K562 (cell line): Measurements from ENCODE around the gene EXOC2.

Experiments
- CTCF ChIP-seq, 3 experiments: IDR thresholded peaks in 2 of 3; conservative IDR thresholded peaks in 1 of 3; 2 replicates each; pipeline ENCODE4 v1.5.1; 2011 to 2012; ENCODE audit warnings: low read length in 3 of 3, mild to moderate bottlenecking in 3 of 3, control low read depth in 2 of 3, improper control_type of control experiment in 1 of 3, inconsistent platforms in 1 of 3, low read depth in 1 of 3, mixed read lengths in 1 of 3, moderate library complexity in 1 of 3; ENCODE audit not compliant: insufficient read depth in 2 of 3
- HDAC6 ChIP-seq: IDR thresholded peaks from 2 replicates; pipeline ENCODE4 v1.6.1; 2012; ENCODE audit warnings: low read depth, mild to moderate bottlenecking, control low read depth, inconsistent platforms, low read length, moderate library complexity
- JUN ChIP-seq, 2 experiments: sonication (generic) in 1 of 2; formaldehyde crosslinking in 1 of 2; IDR thresholded peaks; 2 replicates each; pipeline versions ENCODE4 v1.6.1 to v1.8.0; 2012 to 2022; ENCODE audit warnings: borderline replicate concordance in 2 of 2, mild to moderate bottlenecking in 2 of 2, improper control_type of control experiment in 1 of 2, low read depth in 1 of 2, low read length in 1 of 2, missing genetic modification reagents in 1 of 2
- MXD1 ChIP-seq: fragments of 250-450 bp; sonication (Bioruptor Pico); IDR thresholded peaks from 2 replicates; pipeline ENCODE4 v1.8.0; 2021; ENCODE audit warnings: borderline replicate concordance, mild to moderate bottlenecking, moderate library complexity; ENCODE audit not compliant: poor library complexity, severe bottlenecking
- POLR2AphosphoS5 ChIP-seq: IDR thresholded peaks from 2 replicates; pipeline ENCODE4 v1.6.1; 2011; ENCODE audit warnings: mild to moderate bottlenecking, low read depth, low read length, moderate library complexity; ENCODE audit not compliant: control insufficient read depth, insufficient read depth
- REST ChIP-seq, 2 experiments: fragments of 450-650 bp; formaldehyde crosslinking in 1 of 2; IDR thresholded peaks; 2 replicates each; pipeline versions ENCODE4 v1.4.0 to v1.6.1; 2014 to 2020; ENCODE audit warnings: mild to moderate bottlenecking in 2 of 2, borderline replicate concordance in 1 of 2, low read depth in 1 of 2
- SETDB1 ChIP-seq: IDR thresholded peaks from one replicate; pipeline ENCODE4 v1.6.1; 2012; ENCODE audit warnings: low read length, control low read depth, inconsistent platforms
- TBP ChIP-seq: optimal IDR thresholded peaks from 2 replicates; pipeline ENCODE3; 2011; ENCODE audit warnings: low read depth, low read length, improper control_type of control experiment
- ZBTB49 ChIP-seq: sonication (generic); formaldehyde crosslinking; IDR thresholded peaks from 2 replicates; pipeline ENCODE4 v1.8.0; 2022; ENCODE audit warnings: missing genetic modification reagents, mild to moderate bottlenecking, borderline replicate concordance
- ZNF507 ChIP-seq: conservative IDR thresholded peaks from 2 replicates; pipeline ENCODE4 v1.6.1; 2017; ENCODE audit warnings: missing genetic modification characterization, missing compliant biosample characterization
- ZNF76 ChIP-seq: fragments of 250-450 bp; sonication (Bioruptor Pico); IDR thresholded peaks from 2 replicates; pipeline ENCODE4 v1.4.0; 2020; ENCODE audit warnings: mild to moderate bottlenecking, moderate library complexity, borderline replicate concordance

- TF ChIP-seq POLR2AphosphoS5 (no peak), ZNF76 (no peak), JUN (IDR thresholded peaks at IDR 0.05; ENCODE audit: borderline replicate concordance, low read depth, low read length) (no peak), JUN (CRISPR knock-in tag; IDR thresholded peaks at IDR 0.05; ENCODE audit: borderline replicate concordance) (no peak), ZNF507 (tag) (no peak), CTCF (IDR thresholded peaks at IDR 0.05 in 2 of 3, conservative IDR thresholded peaks at IDR 0.05 in 1 of 3; ENCODE audit: insufficient read depth in 2 of 3, low read depth in 1 of 3, low read length in 3 of 3) (no peak), MXD1 (CRISPR knock-in tag) (no peak), ZBTB49 (CRISPR knock-in tag) (no peak), TBP (no peak), HDAC6 (no peak), SETDB1 (no peak), REST (IDR thresholded peaks at IDR 0.05; ENCODE audit: borderline replicate concordance) (no peak), REST (CRISPR knock-in tag; IDR thresholded peaks at IDR 0.05; ENCODE audit: low read depth) (no peak)
Observed at GRCh38 chr6:703552-703951, 10.6 kb upstream of the EXOC2 start.
